Neural cell (in vitro differentiated cells): ENCODE measurements around the gene SAPCD1.

Experiments
- CTCF ChIP-seq: fragments of 450-650 bp; IDR thresholded peaks from 2 replicates; pipeline ENCODE4 v1.5.1; 2014; ENCODE audit warnings: antibody characterized with exemption, mild to moderate bottlenecking, moderate library complexity; ENCODE audit not compliant: poor library complexity, severe bottlenecking
- EZH2 ChIP-seq: fragments of 200-600, 300-800 bp; shearing (Covaris generic), sonication (generic); IDR thresholded peaks from 2 replicates; pipeline ENCODE4 v1.6.1; 2014; ENCODE audit warnings: antibody characterized with exemption, low read length, borderline replicate concordance, mild to moderate bottlenecking; ENCODE audit not compliant: insufficient read depth, poor library complexity, severe bottlenecking
- POLR2AphosphoS5 ChIP-seq: IDR thresholded peaks from 2 replicates; pipeline ENCODE4 v1.6.1; 2012
- RAD21 ChIP-seq: fragments of 450-650 bp; conservative IDR thresholded peaks from 2 replicates; pipeline ENCODE4 v1.6.1; 2014; ENCODE audit warnings: antibody characterized with exemption, mild to moderate bottlenecking, moderate library complexity
- REST ChIP-seq: IDR thresholded peaks from 2 replicates; pipeline ENCODE4 v1.6.1; 2012; ENCODE audit warnings: borderline replicate concordance
- TAF1 ChIP-seq: IDR thresholded peaks from 2 replicates; pipeline ENCODE4 v1.6.1; 2012; ENCODE audit warnings: low read depth

- TF ChIP-seq POLR2AphosphoS5 (no peak), CTCF (no peak), RAD21 (no peak), REST (no peak), TAF1 (no peak), EZH2 (no peak)
Measured at GRCh38 chr6:31778999-31779885, 16.8 kb downstream of the SAPCD1 start.
